PC-3 (cell line): Measurements from ENCODE around the gene FIZ1. TPM values are rescaled to one million over a fixed set of nuclear protein-coding genes. Genes with fewer than 3 reads are reported as not detected.
"Not testable (repeated sequence)": the region's sequence is repeated elsewhere in the genome, so short reads cannot be mapped to it uniquely, and the experiment has no call there.

ENCODE experiments used
- ATAC-seq: fragments of 200-7000 bp; cut with Tn5 transposase; 2 replicates; pipeline ENCODE4 v1.9.1; 2020; ENCODE audit warnings: mild to moderate bottlenecking, moderate library complexity
- BruUV-seq: library from RNA; stranded (reverse); fragments of 400-500 nt; replicated peaks from 2 replicates; lab custom pipeline; 2021; lab: Mats Ljungman, UMichigan
- CTCF ChIA-PET: fragments of 300-600 bp; sonication (Branson Sonifier 250); formaldehyde crosslinking; loops from one replicate; lab custom pipeline; 2022; ENCODE audit warnings: antibody characterized with exemption; lab: Charles Lee
- POLR2A ChIA-PET: fragments of 300-600 bp; sonication (Branson Sonifier 250); formaldehyde crosslinking; loops from one replicate; lab custom pipeline; 2022; ENCODE audit warnings: antibody characterized with exemption; ENCODE audit not compliant: unreplicated experiment; lab: Charles Lee
- DNase-seq: peaks from one replicate; pipeline ENCODE4 v3.0.0-alpha.2; 2015
- H2AFZ ChIP-seq: fragments of 300-600 bp; sonication (generic); 2 replicates; pipeline ENCODE4 v1.6.0; 2016; ENCODE audit warnings: antibody characterized with exemption, low read length
- H3F3A ChIP-seq: fragments of 300-600 bp; sonication (generic); one replicate; pipeline ENCODE4 v1.6.0; 2017; ENCODE audit warnings: antibody characterized with exemption, low read length, control low read depth, mild to moderate bottlenecking; ENCODE audit not compliant: unreplicated experiment
- H3K27ac ChIP-seq: fragments of 300-600 bp; sonication (generic); 2 replicates; pipeline ENCODE4 v1.5.1; 2016; ENCODE audit warnings: mild to moderate bottlenecking, low read length
- H3K27me3 ChIP-seq: fragments of 300-600 bp; sonication (generic); 2 replicates; pipeline ENCODE4 v1.6.1; 2016; ENCODE audit warnings: low read length, mixed read lengths
- H3K36me3 ChIP-seq: fragments of 300-600 bp; sonication (generic); 2 replicates; pipeline ENCODE4 v1.6.1; 2016; ENCODE audit warnings: low read depth, mixed run types, low read length, mixed read lengths
- H3K4me1 ChIP-seq: fragments of 300-600 bp; sonication (generic); 2 replicates; pipeline ENCODE4 v1.5.1; 2016; ENCODE audit warnings: low read length; ENCODE audit not compliant: insufficient read depth
- H3K4me2 ChIP-seq: fragments of 300-600 bp; sonication (generic); 2 replicates; pipeline ENCODE4 v1.6.0; 2016; ENCODE audit warnings: low read length
- H3K4me3 ChIP-seq: fragments of 300-600 bp; sonication (generic); 2 replicates; pipeline ENCODE4 v1.5.1; 2016; ENCODE audit warnings: mild to moderate bottlenecking, low read length, mixed read lengths
- H3K79me2 ChIP-seq: fragments of 300-600 bp; sonication (generic); 2 replicates; pipeline ENCODE4 v1.6.1; 2017; ENCODE audit warnings: low read length, mixed read lengths
- H3K9ac ChIP-seq: fragments of 300-600 bp; sonication (generic); 2 replicates; pipeline ENCODE4 v1.6.0; 2016; ENCODE audit warnings: mild to moderate bottlenecking, low read length
- H3K9me2 ChIP-seq: fragments of 300-600 bp; sonication (generic); replicated peaks from 2 replicates; pipeline ENCODE4 v1.6.1; 2016; ENCODE audit warnings: mixed run types, low read length, mixed read lengths
- H3K9me3 ChIP-seq: fragments of 300-600 bp; sonication (generic); 2 replicates; pipeline ENCODE4 v1.6.1; 2016; ENCODE audit warnings: low read length, mixed read lengths
- H4K20me1 ChIP-seq: fragments of 300-600 bp; sonication (generic); 2 replicates; pipeline ENCODE4 v1.6.1; 2016; ENCODE audit warnings: low read length, mixed read lengths
- EZH2 ChIP-seq: fragments of 300-600 bp; sonication (generic); IDR thresholded peaks from one replicate; pipeline ENCODE4 v1.6.1; 2017; ENCODE audit warnings: antibody characterized with exemption, mild to moderate bottlenecking, low read length; ENCODE audit not compliant: unreplicated experiment
- EZH2phosphoT487 ChIP-seq: fragments of 300-600 bp; sonication (generic); IDR thresholded peaks from 2 replicates; pipeline ENCODE4 v1.6.1; 2018; ENCODE audit warnings: mild to moderate bottlenecking, antibody characterized with exemption, low read length, borderline replicate concordance
- intact Hi-C: fragments of 100-400 bp; cut with micrococcal nuclease; formaldehyde crosslinking; loops from 2 replicates; pipeline ENCODE4 v1.9.0; 2023
- total RNA-seq: library from RNA; depleted of rRNA; stranded (reverse); fragments of >200 nt; gene quantifications from 2 replicates; pipeline ENCODE4 v1.2.3, GENCODE V29; 2014
- TF ChIP-seq, protein P1 (sequence below): fragments of 300-600 bp; sonication (generic); conservative IDR thresholded peaks from 2 replicates; pipeline ENCODE4 v1.5.1; 2017; ENCODE audit warnings: antibody characterized with exemption, low read depth, mild to moderate bottlenecking, low read length

Gene FIZ1
- total RNA-seq, 1 experiment from 2014 or later = 11.7 TPM

DNA sequence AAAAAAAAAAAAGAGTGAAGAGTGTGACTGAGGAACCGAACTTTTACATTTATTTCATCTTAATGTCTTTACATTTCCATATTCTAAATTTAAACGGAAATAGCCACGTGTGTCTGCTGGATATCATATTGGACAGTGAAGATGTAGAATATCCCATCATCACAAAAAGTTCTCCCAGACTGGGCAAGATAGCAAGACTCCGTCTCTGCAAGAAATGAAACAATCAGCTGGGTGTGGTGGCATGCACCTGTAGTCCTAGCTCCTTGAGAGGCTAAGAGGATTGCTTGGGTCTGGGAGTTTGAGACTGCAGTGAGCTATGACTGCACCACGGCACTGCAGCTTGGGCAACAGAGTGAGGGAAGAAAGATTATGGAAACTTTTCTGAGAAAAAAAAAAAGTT is 22.6 kb downstream of the FIZ1 start:
- no peaks in the 10 kb centered on the region; the same call in 1 of the 2 replicates for H3K36me3 ChIP-seq
- no peaks in the 10 kb centered on the region for H4K20me1 ChIP-seq
- intact Hi-C loops = no loop called here
- no peaks in the 10 kb centered on the region for H3F3A ChIP-seq
- H3K9me3 ChIP-seq = no peaks in the 10 kb centered on the region
- peaks cover 24% of the 10 kb centered on the region for H3K79me2 ChIP-seq
- TF ChIP-seq EZH2phosphoT487 (no peak), EZH2 (no peak)
- TF ChIP-seq, protein P1, sequence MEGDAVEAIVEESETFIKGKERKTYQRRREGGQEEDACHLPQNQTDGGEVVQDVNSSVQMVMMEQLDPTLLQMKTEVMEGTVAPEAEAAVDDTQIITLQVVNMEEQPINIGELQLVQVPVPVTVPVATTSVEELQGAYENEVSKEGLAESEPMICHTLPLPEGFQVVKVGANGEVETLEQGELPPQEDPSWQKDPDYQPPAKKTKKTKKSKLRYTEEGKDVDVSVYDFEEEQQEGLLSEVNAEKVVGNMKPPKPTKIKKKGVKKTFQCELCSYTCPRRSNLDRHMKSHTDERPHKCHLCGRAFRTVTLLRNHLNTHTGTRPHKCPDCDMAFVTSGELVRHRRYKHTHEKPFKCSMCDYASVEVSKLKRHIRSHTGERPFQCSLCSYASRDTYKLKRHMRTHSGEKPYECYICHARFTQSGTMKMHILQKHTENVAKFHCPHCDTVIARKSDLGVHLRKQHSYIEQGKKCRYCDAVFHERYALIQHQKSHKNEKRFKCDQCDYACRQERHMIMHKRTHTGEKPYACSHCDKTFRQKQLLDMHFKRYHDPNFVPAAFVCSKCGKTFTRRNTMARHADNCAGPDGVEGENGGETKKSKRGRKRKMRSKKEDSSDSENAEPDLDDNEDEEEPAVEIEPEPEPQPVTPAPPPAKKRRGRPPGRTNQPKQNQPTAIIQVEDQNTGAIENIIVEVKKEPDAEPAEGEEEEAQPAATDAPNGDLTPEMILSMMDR = no peak
- no peaks in the 10 kb centered on the region for H3K9me2 ChIP-seq
- H3K4me1 ChIP-seq = peaks cover 4% of the 10 kb centered on the region; the same call in 1 of the 2 replicates
- DNase-seq (no peak), ATAC-seq (no peak)
- no peak overlapping the region for H3K9ac ChIP-seq
- no peak overlapping the region for H2AFZ ChIP-seq
- BruUV-seq = no TSS peak
- H3K27ac ChIP-seq = no peak overlapping the region
- no peak overlapping the region for H3K4me3 ChIP-seq
- H3K27me3 ChIP-seq = no peaks in the 10 kb centered on the region
- ChIA-PET CTCF (no interaction called here), POLR2A (no interaction called here)
- H3K4me2 ChIP-seq = no peak overlapping the region

DNA sequence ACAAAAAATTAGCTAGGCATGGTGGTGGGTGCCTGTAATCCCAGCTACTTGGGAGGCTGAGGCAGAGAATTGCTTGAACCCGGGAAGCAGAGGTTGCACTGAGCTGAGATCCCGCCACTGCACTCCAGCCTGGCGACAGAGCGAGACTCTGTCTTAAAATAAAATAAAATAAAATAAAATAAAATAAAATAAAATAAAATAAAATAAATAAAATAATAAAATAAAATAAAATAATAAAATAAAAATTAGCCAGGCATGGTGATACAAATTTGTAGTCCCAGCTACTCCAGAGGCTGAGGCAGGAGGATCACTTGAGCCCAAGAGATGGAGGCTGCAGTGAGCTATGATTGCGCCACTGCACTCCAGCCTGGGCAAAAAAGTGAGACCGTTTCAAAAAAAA is 25.4 kb downstream of the FIZ1 start:
- H3K79me2 ChIP-seq, H3K9ac ChIP-seq, H3F3A ChIP-seq, H3K27ac ChIP-seq, H3K36me3 ChIP-seq, H3K4me3 ChIP-seq, H3K27me3 ChIP-seq, H4K20me1 ChIP-seq, H2AFZ ChIP-seq, ATAC-seq, BruUV-seq, H3K4me2 ChIP-seq, H3K4me1 ChIP-seq, DNase-seq, H3K9me3 ChIP-seq, intact Hi-C loops, POLR2A ChIA-PET, H3K9me2 ChIP-seq: not testable (repeated sequence)
- CTCF ChIA-PET = interaction anchor here (0.7 kb wide), 1 partner anchor 17 kb away, joined by 11 read pairs; no protein-coding TSS in a partner anchor

DNA sequence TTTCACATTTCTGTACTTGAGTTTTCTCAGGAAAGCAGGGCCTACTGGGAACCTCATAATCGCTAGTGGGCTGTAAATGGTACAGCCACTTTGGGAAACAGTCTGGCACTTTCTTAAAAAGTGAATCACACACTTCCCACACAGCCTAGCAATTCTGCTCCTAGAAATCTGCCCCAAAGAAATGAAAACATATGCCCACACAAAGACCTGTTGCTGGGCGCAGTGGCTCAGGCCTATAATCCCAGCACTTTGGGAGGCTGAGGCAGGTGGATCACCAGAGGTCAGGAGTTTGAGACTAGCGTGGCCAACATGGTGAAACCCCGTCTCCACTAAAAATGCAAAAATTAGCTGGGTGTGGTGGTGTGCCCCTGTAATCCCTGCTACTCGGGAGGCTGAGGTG is 29.8 kb downstream of the FIZ1 start:
- H3K27ac ChIP-seq, intact Hi-C loops, H3K36me3 ChIP-seq, H3K4me3 ChIP-seq, H3K9me3 ChIP-seq, H3K4me1 ChIP-seq, H3K4me2 ChIP-seq, H4K20me1 ChIP-seq, BruUV-seq, H3K27me3 ChIP-seq, H3F3A ChIP-seq, H3K9ac ChIP-seq, H3K9me2 ChIP-seq, DNase-seq, POLR2A ChIA-PET, ATAC-seq, CTCF ChIA-PET, H3K79me2 ChIP-seq, H2AFZ ChIP-seq: not testable (repeated sequence)

DNA sequence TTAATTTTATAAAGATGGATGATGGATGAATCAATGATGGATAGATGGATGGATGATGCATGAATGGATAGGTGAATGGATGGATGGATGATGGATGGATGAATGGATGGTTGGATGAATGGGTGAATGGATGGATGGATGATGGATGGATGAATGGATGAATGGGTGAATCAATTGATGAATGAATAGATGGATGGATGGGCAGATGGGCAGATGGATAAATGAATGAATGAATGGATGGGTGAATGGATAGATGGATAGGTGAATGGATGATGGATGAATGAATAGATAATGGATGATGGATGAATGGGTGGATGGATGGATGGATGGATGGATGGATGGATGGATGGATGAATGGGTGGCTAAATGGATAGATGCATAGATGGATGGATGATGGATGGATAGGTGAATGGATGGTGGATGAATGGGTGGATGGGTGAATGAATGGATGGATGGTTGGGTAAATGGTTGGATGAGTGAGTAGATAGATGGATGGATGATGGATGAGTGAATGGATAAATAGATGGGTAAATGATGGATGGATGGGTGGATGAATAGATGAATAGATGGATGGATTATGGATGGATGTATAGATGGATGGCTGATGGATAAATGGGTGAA is 31.5 kb downstream of the FIZ1 start:
- Histone ChIP-seq H3K27me3 (no peaks in the 10 kb centered on the region), H4K20me1 (no peaks in the 10 kb centered on the region), H3K27ac (no peak overlapping the region), H3K36me3 (no peaks in the 10 kb centered on the region), H3F3A (no peaks in the 10 kb centered on the region), H3K9me3 (no peaks in the 10 kb centered on the region), H3K9me2 (no peaks in the 10 kb centered on the region), H3K4me3 (no peak overlapping the region), H3K9ac (no peak overlapping the region), H3K4me1 (no peaks in the 10 kb centered on the region), H2AFZ (no peak overlapping the region), H3K79me2 (no peaks in the 10 kb centered on the region), H3K4me2 (no peak overlapping the region)
- no peak for ATAC-seq
- ChIA-PET CTCF (no interaction called here), POLR2A (no interaction called here)
- TF ChIP-seq EZH2 (no peak), EZH2phosphoT487 (no peak)
- TF ChIP-seq, protein P1 = no peak
- DNase-seq = no peak
- intact Hi-C loops = no loop called here
- no TSS peak for BruUV-seq
